ENCODE measurements around the gene SNX18.

SNX18 gene

GRCh38 chr5:54580997-54581811 lies 63.6 kb downstream of the SNX18 start:
- H3K27me3 ChIP-seq (ENCODE audit: insufficient read depth, poor library complexity, severe bottlenecking), result no peaks in the 10 kb centered on the region
- no peak overlapping the region for H3K4me3 ChIP-seq (ENCODE audit: severe bottlenecking)
- no peak overlapping the region for H3K27ac ChIP-seq (ENCODE audit: poor library complexity, severe bottlenecking)
- H3K4me1 ChIP-seq (ENCODE audit: insufficient read depth, poor library complexity, severe bottlenecking), result no peaks in the 10 kb centered on the region
- H3K36me3 ChIP-seq (ENCODE audit: low read depth), result no peaks in the 10 kb centered on the region
- no peak for TF ChIP-seq CTCF (IDR thresholded peaks at IDR 0.05; ENCODE audit: poor library complexity, severe bottlenecking)
- ATAC-seq (ENCODE audit: low read depth) (no peak), DNase-seq (ENCODE audit: low spot score) (no peak)
- H3K9me3 ChIP-seq (ENCODE audit: severe bottlenecking), result no peaks in the 10 kb centered on the region

- DNase-seq (ENCODE audit: low spot score), result no peak
- Histone ChIP-seq H3K9me3 (ENCODE audit: severe bottlenecking) (no peaks in the 10 kb centered on the region), H3K36me3 (ENCODE audit: low read depth) (no peaks in the 10 kb centered on the region), H3K4me1 (ENCODE audit: insufficient read depth, poor library complexity, severe bottlenecking) (no peaks in the 10 kb centered on the region), H3K27ac (ENCODE audit: poor library complexity, severe bottlenecking) (no peak overlapping the region), H3K4me3 (ENCODE audit: severe bottlenecking) (no peak overlapping the region), H3K27me3 (ENCODE audit: insufficient read depth, poor library complexity, severe bottlenecking) (no peaks in the 10 kb centered on the region)
- ATAC-seq (ENCODE audit: low read depth), result no peak
- TF ChIP-seq CTCF (IDR thresholded peaks at IDR 0.05; ENCODE audit: poor library complexity, severe bottlenecking), result no peak
Measured at GRCh38 chr5:54581831-54582548, 64.4 kb downstream of the SNX18 start.

GRCh38 chr5:54586336-54586735 lies 68.8 kb downstream of the SNX18 start:
- DNase-seq (ENCODE audit: low spot score), result no peak
- ATAC-seq (ENCODE audit: low read depth), result no peak
- H3K36me3 ChIP-seq (ENCODE audit: low read depth), result no peaks in the 10 kb centered on the region

GRCh38 chr5:54589786-54590185 lies 72.2 kb downstream of the SNX18 start:
- no peak overlapping the region for H3K27ac ChIP-seq (ENCODE audit: poor library complexity, severe bottlenecking)
- TF ChIP-seq CTCF (IDR thresholded peaks at IDR 0.05; ENCODE audit: poor library complexity, severe bottlenecking), result no peak
- H3K4me1 ChIP-seq (ENCODE audit: insufficient read depth, poor library complexity, severe bottlenecking), result no peaks in the 10 kb centered on the region
- no peaks in the 10 kb centered on the region for H3K36me3 ChIP-seq (ENCODE audit: low read depth)
- H3K27me3 ChIP-seq (ENCODE audit: insufficient read depth, poor library complexity, severe bottlenecking), result no peaks in the 10 kb centered on the region
- H3K9me3 ChIP-seq (ENCODE audit: severe bottlenecking), result no peaks in the 10 kb centered on the region
- ATAC-seq (ENCODE audit: low read depth), result no peak
- no peak overlapping the region for H3K4me3 ChIP-seq (ENCODE audit: severe bottlenecking)
- DNase-seq (ENCODE audit: low spot score), result no peak

More at GRCh38 chr5:54586336-54586735, 68.8 kb downstream of the SNX18 start:
- no peaks in the 10 kb centered on the region for H3K27me3 ChIP-seq (ENCODE audit: insufficient read depth, poor library complexity, severe bottlenecking)
- no peak for TF ChIP-seq CTCF (IDR thresholded peaks at IDR 0.05; ENCODE audit: poor library complexity, severe bottlenecking)
- H3K9me3 ChIP-seq (ENCODE audit: severe bottlenecking), result no peaks in the 10 kb centered on the region
- no peak overlapping the region for H3K27ac ChIP-seq (ENCODE audit: poor library complexity, severe bottlenecking)
- no peaks in the 10 kb centered on the region for H3K4me1 ChIP-seq (ENCODE audit: insufficient read depth, poor library complexity, severe bottlenecking)
- H3K4me3 ChIP-seq (ENCODE audit: severe bottlenecking), result no peak overlapping the region

Data from RWPE2 (cell line).